Endothelial cell of umbilical vein (primary cell): ENCODE data around the gene DPF1. TPM values are rescaled to one million over a fixed set of nuclear protein-coding genes. Genes with fewer than 3 reads are reported as not detected.

ENCODE experiments used
- BruUV-seq: library from RNA; stranded (reverse); fragments of 400-500 nt; replicated peaks from 2 replicates; lab custom pipeline; 2021; lab: Mats Ljungman, UMichigan
- CTCF ChIA-PET: fragments of 300-600, 350-600 bp; sonication (Branson Sonifier 250); formaldehyde crosslinking; loops from one replicate; lab custom pipeline; 2021; ENCODE audit warnings: antibody characterized with exemption, inconsistent platforms; lab: Charles Lee
- POLR2A ChIA-PET: fragments of 300-600, 350-600 bp; sonication (Branson Sonifier 250); formaldehyde crosslinking; loops from one replicate; lab custom pipeline; 2021; ENCODE audit warnings: antibody characterized with exemption, inconsistent platforms; lab: Charles Lee
- DNase-seq: peaks from one replicate; pipeline ENCODE4 v3.0.0-alpha.2; 2011; ENCODE audit warnings: low read depth, low spot score
- FAIRE-seq: peaks from 2 replicates; lab custom pipeline; 2011; peaks lifted over from hg19 to GRCh38; lab: Jason Lieb, UNC
- H2AFZ ChIP-seq: 2 replicates; pipeline ENCODE4 v1.6.0; 2012; ENCODE audit warnings: low read depth, low read length, control low read depth, inconsistent platforms
- H3K27ac ChIP-seq: 2 replicates; pipeline ENCODE4 v1.5.1; 2011; ENCODE audit warnings: low read depth, mild to moderate bottlenecking, control low read depth, low read length, moderate library complexity; ENCODE audit not compliant: insufficient read depth
- H3K27me3 ChIP-seq, 2 experiments: 2 replicates each; pipeline versions ENCODE4 v1.6.0 to v1.6.1; 2011; ENCODE audit warnings: low read length in 2 of 2, mixed read lengths in 1 of 2; ENCODE audit not compliant: control insufficient read depth in 2 of 2, insufficient read depth in 2 of 2
- H3K36me3 ChIP-seq, 2 experiments: 2 replicates in 1 of 2; 3 replicates in 1 of 2; pipeline ENCODE4 v1.5.1; 2011; ENCODE audit warnings: low read length in 2 of 2, mild to moderate bottlenecking in 1 of 2, moderate library complexity in 1 of 2; ENCODE audit not compliant: control insufficient read depth in 2 of 2, insufficient read depth in 2 of 2; ENCODE audit errors: extremely low read depth in 1 of 2
- H3K4me1 ChIP-seq: 3 replicates; pipeline ENCODE4 v1.5.1; 2011; ENCODE audit warnings: mild to moderate bottlenecking, low read length; ENCODE audit not compliant: control insufficient read depth, insufficient read depth; ENCODE audit errors: extremely low read depth
- H3K4me2 ChIP-seq: 2 replicates; pipeline ENCODE4 v1.6.1; 2011; ENCODE audit warnings: low read length, control low read depth, mixed read lengths; ENCODE audit not compliant: insufficient read depth
- H3K4me3 ChIP-seq, 3 experiments: fragments of 200-600 bp in 1 of 3; sonication (generic), shearing (Covaris generic) in 1 of 3; replicated peaks in 1 of 3; 2 replicates each; pipeline ENCODE4 v1.5.1; 2011 to 2016; ENCODE audit warnings: control low read depth in 3 of 3, low read length in 3 of 3, mild to moderate bottlenecking in 2 of 3, inconsistent platforms in 1 of 3, low read depth in 1 of 3, moderate library complexity in 1 of 3; ENCODE audit not compliant: insufficient read depth in 1 of 3
- H3K79me2 ChIP-seq: 2 replicates; pipeline ENCODE4 v1.6.0; 2012; ENCODE audit warnings: low read length, inconsistent platforms; ENCODE audit not compliant: control insufficient read depth, insufficient read depth
- H3K9ac ChIP-seq: replicated peaks from 2 replicates; pipeline ENCODE3; 2011; ENCODE audit warnings: low read length, control low read depth; ENCODE audit not compliant: insufficient read depth; ENCODE audit errors: extremely low read depth
- H3K9me1 ChIP-seq: replicated peaks from 3 replicates; pipeline ENCODE4 v1.6.0; 2011; ENCODE audit warnings: mild to moderate bottlenecking, low read length; ENCODE audit not compliant: control insufficient read depth, insufficient read depth; ENCODE audit errors: extremely low read depth
- H3K9me3 ChIP-seq: replicated peaks from 2 replicates; pipeline ENCODE4 v1.5.1; 2012; ENCODE audit warnings: low read length, inconsistent platforms; ENCODE audit not compliant: control insufficient read depth, insufficient read depth
- H4K20me1 ChIP-seq: replicated peaks from 2 replicates; pipeline ENCODE3; 2011; ENCODE audit warnings: mild to moderate bottlenecking, low read length; ENCODE audit not compliant: control insufficient read depth, insufficient read depth; ENCODE audit errors: extremely low read depth
- EZH2 ChIP-seq: IDR thresholded peaks from 2 replicates; pipeline ENCODE4 v1.6.1; 2012; ENCODE audit warnings: borderline replicate concordance, low read depth, mild to moderate bottlenecking, moderate library complexity, low read length, inconsistent platforms; ENCODE audit not compliant: severe bottlenecking
- FOS ChIP-seq: IDR thresholded peaks from 2 replicates; pipeline ENCODE4 v1.6.1; 2011; ENCODE audit warnings: mild to moderate bottlenecking, low read length, moderate library complexity, borderline replicate concordance; ENCODE audit not compliant: insufficient read depth
- GATA2 ChIP-seq: IDR thresholded peaks from 2 replicates; pipeline ENCODE4 v1.7.0; 2011; ENCODE audit warnings: low read depth, mild to moderate bottlenecking, moderate library complexity, mixed read lengths, low read length; ENCODE audit not compliant: insufficient read length, insufficient read depth
- JUN ChIP-seq: IDR thresholded peaks from 2 replicates; pipeline ENCODE4 v1.6.1; 2011; ENCODE audit warnings: borderline replicate concordance, low read depth; ENCODE audit not compliant: insufficient read length, insufficient read depth
- MAX ChIP-seq: IDR thresholded peaks from 2 replicates; pipeline ENCODE4 v1.6.1; 2011; ENCODE audit not compliant: insufficient read depth, insufficient read length
- MYC ChIP-seq: IDR thresholded peaks from one replicate; pipeline ENCODE4 v1.6.1; 2011; ENCODE audit warnings: mild to moderate bottlenecking, low read depth, low read length
- POLR2A ChIP-seq: IDR thresholded peaks from 2 replicates; pipeline ENCODE4 v1.6.1; 2012; ENCODE audit warnings: low read depth, mild to moderate bottlenecking, control low read depth, low read length
- POLR2AphosphoS5 ChIP-seq: IDR thresholded peaks from 2 replicates; pipeline ENCODE4 v1.6.1; 2012; ENCODE audit warnings: low read depth, mild to moderate bottlenecking, control low read depth, low read length, moderate library complexity; ENCODE audit not compliant: insufficient read depth
- dilution Hi-C: fragments of 300-500 bp; cut with MboI; formaldehyde crosslinking; loops from one replicate; pipeline ENCODE4 v1.15.0; 2019; ENCODE audit warnings: low sequenced_read_pairs; ENCODE audit not compliant: extremely low pct_ligation_motif_present
- intact Hi-C: fragments of 100-400 bp; cut with micrococcal nuclease; formaldehyde crosslinking; loops from one replicate; pipeline ENCODE4 v1.10.0; 2022
- polyA plus RNA-seq, 4 experiments: library from polyadenylated mRNA; depleted of rRNA in 3 of 4; stranded (reverse) in 3 of 4; unstranded in 1 of 4; fragments of >200 nt; gene quantifications; 2 replicates each; pipeline versions ENCODE4 v1.2.1 to v1.2.3, GENCODE V29; 2011 to 2012; ENCODE audit warnings: missing spikeins in 1 of 4
- total RNA-seq: library from RNA; stranded (reverse); gene quantifications from 2 replicates; pipeline ENCODE4 v1.2.3, GENCODE V29; 2021
- TF ChIP-seq, protein P1 (sequence below), 2 donors: IDR thresholded peaks; 1 replicate in 1 of 2; 2 replicates in 1 of 2; pipeline ENCODE4 v1.5.1; 2011; ENCODE audit warnings: low read length in 2 of 2, mild to moderate bottlenecking in 2 of 2, moderate library complexity in 2 of 2, control low read depth in 1 of 2, inconsistent platforms in 1 of 2, low read depth in 1 of 2; ENCODE audit not compliant: insufficient read depth in 1 of 2; ENCODE audit errors: extremely low read depth in 1 of 2

Gene DPF1
- total and polyA plus RNA-seq, 2 donors (not counting 3 experiments of a cell fraction or from before 2014, with no cell fraction given), result 2.0 to 3.9 TPM

DNA sequence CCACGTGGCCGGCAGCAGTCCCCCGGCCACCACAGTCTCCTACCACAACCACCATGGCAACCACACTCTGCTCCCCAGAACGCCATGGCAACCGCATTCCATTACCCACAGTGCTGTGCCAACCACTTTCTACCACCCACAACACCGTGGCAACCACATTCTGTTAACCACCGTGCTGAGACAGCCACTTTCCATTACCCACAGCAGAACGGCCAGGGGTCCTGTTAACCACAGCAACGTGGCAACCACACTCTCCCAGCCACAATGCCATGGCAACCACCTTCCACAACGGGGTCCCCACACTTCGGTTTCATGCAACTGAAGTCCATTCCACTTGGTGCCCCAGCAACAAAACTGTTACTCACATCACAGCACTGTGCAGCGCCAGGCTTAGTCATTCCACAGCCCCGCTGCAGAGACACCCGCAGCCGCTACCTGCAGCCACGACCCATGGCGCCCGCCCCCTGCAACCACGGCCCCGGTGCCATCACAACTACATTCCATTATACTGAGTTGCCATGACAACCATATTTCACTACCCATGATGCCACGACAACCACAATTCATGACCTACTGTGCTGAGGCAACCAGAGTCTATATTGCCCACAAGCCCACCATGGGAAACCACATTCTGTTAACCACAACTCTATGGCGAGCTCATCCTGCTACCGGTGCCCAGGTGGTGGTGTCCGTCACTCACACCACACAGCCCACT lies 10.0 kb downstream of the DPF1 start:
- Histone ChIP-seq H3K4me3 (no peak overlapping the region), H3K27ac (no peak overlapping the region)
- CTCF ChIA-PET, result no interaction called here

DNA sequence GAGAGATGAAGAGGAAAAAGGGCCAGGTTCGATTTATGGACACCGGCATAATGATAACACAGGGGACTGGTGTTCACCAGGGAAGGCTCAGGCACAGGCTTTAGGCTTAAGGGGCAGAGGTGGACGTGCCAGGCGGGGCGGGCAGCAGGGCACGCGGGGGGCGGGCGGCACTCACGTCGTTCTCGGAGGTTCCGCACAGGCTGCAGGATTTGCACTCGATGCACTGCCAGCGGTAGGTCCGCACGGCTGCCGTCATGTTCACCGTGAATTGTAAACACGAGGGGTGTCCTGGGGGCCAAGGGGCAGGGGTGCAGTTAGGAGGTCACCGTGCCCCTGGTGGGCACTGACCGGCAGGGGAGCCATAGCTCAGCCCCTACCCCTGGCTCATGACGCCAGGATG lies 10.6 kb downstream of the DPF1 start:
- ChIA-PET POLR2A (no interaction called here), CTCF (interaction anchor here (0.8 to 1.9 kb wide), 2 partner anchors 71 to 311 kb away, joined by 4 to 7 read pairs; no protein-coding TSS in a partner anchor)
- no peak for DNase-seq
- Histone ChIP-seq H3K4me2 (no peak overlapping the region), H4K20me1 (no peaks in the 10 kb centered on the region), H3K9ac (no peak overlapping the region), H3K4me1 (peaks cover 11% of the 10 kb centered on the region), H3K36me3 (no peaks in the 10 kb centered on the region), H2AFZ (no peak overlapping the region), H3K9me1 (no peaks in the 10 kb centered on the region), H3K9me3 (no peaks in the 10 kb centered on the region), H3K27me3 (peaks cover 12 to 23% of the 10 kb centered on the region in 2 experiments), H3K79me2 (no peaks in the 10 kb centered on the region), H3K4me3 (no peak overlapping the region), H3K27ac (no peak overlapping the region)
- no TSS peak for BruUV-seq
- TF ChIP-seq, protein P1, sequence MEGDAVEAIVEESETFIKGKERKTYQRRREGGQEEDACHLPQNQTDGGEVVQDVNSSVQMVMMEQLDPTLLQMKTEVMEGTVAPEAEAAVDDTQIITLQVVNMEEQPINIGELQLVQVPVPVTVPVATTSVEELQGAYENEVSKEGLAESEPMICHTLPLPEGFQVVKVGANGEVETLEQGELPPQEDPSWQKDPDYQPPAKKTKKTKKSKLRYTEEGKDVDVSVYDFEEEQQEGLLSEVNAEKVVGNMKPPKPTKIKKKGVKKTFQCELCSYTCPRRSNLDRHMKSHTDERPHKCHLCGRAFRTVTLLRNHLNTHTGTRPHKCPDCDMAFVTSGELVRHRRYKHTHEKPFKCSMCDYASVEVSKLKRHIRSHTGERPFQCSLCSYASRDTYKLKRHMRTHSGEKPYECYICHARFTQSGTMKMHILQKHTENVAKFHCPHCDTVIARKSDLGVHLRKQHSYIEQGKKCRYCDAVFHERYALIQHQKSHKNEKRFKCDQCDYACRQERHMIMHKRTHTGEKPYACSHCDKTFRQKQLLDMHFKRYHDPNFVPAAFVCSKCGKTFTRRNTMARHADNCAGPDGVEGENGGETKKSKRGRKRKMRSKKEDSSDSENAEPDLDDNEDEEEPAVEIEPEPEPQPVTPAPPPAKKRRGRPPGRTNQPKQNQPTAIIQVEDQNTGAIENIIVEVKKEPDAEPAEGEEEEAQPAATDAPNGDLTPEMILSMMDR (IDR thresholded peaks at IDR 0.05; ENCODE audit: extremely low read depth in 1 of 2, insufficient read depth in 1 of 2, low read depth in 1 of 2, low read length in 2 of 2), result no peak
- TF ChIP-seq EZH2 (no peak), MAX (no peak), GATA2 (no peak), FOS (no peak), MYC (no peak), POLR2AphosphoS5 (no peak), JUN (no peak), POLR2A (no peak)
- dilution Hi-C loops (no loop called here), intact Hi-C loops (loop anchor here (5.0 kb wide), 1 partner anchor 71 kb away; no protein-coding TSS in a partner anchor)
- FAIRE-seq, result no peak

More for the DNA sequence above, 10.0 kb downstream of the DPF1 start:
- POLR2A ChIA-PET, result no interaction called here
- peaks cover 11 to 21% of the 10 kb centered on the region in 2 experiments for H3K27me3 ChIP-seq
- H2AFZ ChIP-seq, result no peak overlapping the region
- no TSS peak for BruUV-seq
- H3K79me2 ChIP-seq, result no peaks in the 10 kb centered on the region
- no peak for FAIRE-seq
- H3K9me3 ChIP-seq, result no peaks in the 10 kb centered on the region
- TF ChIP-seq EZH2 (no peak), GATA2 (no peak), JUN (no peak), MYC (no peak), MAX (no peak), POLR2AphosphoS5 (no peak)
- no peaks in the 10 kb centered on the region for H4K20me1 ChIP-seq
- H3K4me2 ChIP-seq, result no peak overlapping the region
- intact Hi-C loops (loop anchor here (5.0 kb wide), 1 partner anchor 72 kb away; no protein-coding TSS in a partner anchor), dilution Hi-C loops (no loop called here)
- peaks cover 11% of the 10 kb centered on the region for H3K4me1 ChIP-seq
- no peaks in the 10 kb centered on the region for H3K9me1 ChIP-seq
- no peak overlapping the region for H3K9ac ChIP-seq
- H3K36me3 ChIP-seq, result no peaks in the 10 kb centered on the region
- DNase-seq, result no peak
